Endothelial cell of umbilical vein (primary cell): Measurements from ENCODE around the gene AICDA.

Source experiments
- CTCF ChIP-seq, 2 donors: IDR thresholded peaks; 1 replicate in 1 of 2; 2 replicates in 1 of 2; pipeline ENCODE4 v1.5.1; 2011; ENCODE audit warnings: low read length in 2 of 2, mild to moderate bottlenecking in 2 of 2, moderate library complexity in 2 of 2, control low read depth in 1 of 2, inconsistent platforms in 1 of 2, low read depth in 1 of 2; ENCODE audit not compliant: insufficient read depth in 1 of 2; ENCODE audit errors: extremely low read depth in 1 of 2
- POLR2A ChIP-seq: IDR thresholded peaks from 2 replicates; pipeline ENCODE4 v1.6.1; 2012; ENCODE audit warnings: low read depth, mild to moderate bottlenecking, control low read depth, low read length

- TF ChIP-seq POLR2A (no peak), CTCF (IDR thresholded peaks at IDR 0.05; ENCODE audit: extremely low read depth in 1 of 2, insufficient read depth in 1 of 2, low read depth in 1 of 2, low read length in 2 of 2) (no peak)
Observed at GRCh38 chr12:8572507-8572906, 40.2 kb downstream of the AICDA start.
